Colon (tissue), 2 donors: Measurements from ENCODE around the gene GFPT1.

Source experiments
- FAIRE-seq: peaks from 2 replicates; lab custom pipeline; 2012; peaks lifted over from hg19 to GRCh38; lab: Jason Lieb, UNC
- donor health status: control.
- donor health status: control.

The GFPT1 gene

GRCh38 chr2:69291004-69291650, 95.9 kb downstream of the GFPT1 start:
- no peak for FAIRE-seq

- FAIRE-seq: no peak
Observed at GRCh38 chr2:69288429-69288828, 98.6 kb downstream of the GFPT1 start.

GRCh38 chr2:69287544-69287943, 99.5 kb downstream of the GFPT1 start:
- FAIRE-seq: no peak

DNA sequence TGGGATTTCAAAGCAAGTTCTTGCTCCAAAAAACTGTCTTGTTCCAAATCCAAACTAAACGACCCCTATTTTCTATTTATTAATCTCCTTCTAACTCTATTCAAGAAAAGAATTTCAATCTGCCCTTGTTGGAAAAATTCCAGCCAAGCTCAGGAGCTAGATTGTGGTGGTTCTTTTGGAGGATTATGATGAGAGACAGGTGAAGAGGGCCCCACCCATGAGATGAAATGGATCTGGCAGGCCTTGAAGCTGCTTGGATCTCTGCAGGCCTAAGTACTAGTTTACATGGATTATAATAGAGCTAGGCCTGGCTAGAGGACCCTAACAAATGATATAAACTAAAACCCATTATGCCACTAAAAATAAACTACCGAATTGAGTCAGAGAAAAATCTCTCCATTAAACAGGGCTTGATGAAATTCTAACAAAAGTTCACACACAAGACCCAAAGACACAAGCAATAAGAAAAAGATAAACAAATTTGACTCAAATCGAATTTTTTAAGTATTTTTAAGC, 101.6 kb downstream of the GFPT1 start:
- no peak for FAIRE-seq

DNA sequence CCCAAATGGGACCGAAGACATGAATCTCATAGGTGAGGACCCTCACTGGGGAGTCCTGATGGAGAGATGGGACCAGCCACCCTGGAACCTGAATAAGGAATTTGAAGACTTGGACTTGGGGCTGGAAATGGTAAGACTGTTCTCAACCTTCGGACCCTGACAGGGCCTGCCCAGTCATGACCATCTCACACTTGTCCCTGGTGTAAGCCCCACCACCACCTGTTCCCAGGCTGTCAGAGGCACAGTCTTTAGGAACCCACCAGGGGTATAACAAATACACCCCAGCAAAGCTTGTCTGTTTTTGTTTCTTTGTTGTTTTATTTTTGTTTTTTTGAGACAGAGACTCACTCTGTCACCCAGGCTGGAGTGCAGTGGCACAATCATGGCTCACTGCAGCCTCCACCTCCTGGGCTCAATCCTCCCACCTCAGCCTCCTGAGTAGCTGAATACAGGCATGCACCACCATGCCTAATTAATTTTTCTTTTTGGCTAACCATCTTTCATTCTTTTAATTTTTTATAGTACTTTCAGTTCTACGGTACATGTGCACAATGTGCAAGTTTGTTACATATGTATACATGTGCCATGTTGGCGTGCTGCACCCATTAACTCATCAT, 106.1 kb downstream of the GFPT1 start:
- no peak for FAIRE-seq

DNA sequence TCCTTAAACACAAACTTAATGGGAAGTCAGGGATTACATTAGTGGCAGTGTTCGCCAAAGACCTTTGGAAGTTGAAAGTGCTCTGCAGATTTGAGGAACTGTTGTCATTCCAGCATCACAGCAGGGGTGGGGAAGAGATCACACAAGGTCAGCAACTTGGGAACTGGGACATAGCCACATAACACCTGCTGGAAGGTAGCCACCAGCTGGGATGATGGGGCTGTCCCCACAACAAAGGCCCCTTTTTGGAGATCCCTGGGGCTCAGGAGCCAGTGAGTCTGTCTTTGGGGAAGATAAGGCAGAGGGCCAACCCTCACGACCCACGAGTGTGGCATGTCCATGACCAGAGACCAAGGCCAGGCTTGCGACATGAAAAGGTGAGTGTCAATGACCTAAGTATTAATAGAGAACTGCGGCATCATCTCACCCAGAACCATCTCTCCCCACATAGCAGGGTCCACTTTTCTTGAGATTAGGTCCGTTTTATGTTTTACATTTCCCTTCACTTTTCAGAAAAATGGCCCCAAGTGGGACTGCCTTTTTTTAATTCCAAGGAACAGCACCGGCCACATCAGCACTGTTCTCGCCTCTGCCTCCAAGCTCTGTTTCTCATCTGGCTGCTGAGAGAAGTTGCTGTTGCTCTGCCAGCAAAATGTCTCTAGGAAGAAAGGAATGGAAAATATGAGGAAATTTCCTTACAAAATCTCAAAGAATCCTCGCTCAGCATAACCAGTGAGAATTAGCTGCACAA, 106.9 kb downstream of the GFPT1 start:
- no peak for FAIRE-seq

DNA sequence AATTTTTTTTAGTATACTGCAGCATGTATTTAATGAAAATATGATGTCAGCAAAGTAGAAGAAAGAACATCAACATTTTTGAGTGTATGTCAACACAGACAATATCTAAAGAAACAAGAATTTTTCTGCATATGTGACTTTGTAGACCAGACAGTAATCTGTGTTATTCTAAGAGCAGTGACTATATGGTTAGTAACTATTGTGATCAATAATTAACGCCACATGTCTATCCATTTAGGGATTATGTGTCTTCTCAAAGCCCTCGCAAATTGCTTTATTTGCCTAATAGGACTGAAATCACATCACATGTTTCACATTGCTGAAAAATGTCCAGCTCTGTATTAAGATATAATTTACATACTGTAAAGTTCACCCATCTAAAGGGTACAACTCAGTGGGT, 107.8 kb downstream of the GFPT1 start:
- FAIRE-seq: no peak

DNA sequence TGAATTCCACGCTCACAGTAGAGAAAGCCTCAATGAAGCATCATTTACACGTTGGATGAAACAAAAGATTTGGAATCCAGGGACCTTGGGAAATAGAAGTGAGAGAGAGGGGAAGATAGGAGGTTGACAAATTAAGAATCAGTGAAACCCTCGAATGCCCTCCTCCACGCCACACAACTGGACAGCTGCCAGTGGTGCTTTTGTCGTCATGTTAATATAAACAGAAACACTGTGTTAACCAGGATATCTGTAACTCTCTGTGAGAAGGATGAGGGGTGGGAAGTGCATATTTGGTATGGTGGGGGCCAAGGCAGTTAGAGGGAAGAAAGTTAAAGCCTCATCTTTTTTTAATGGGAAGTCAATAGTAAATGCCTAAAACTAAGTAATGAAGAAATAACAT, 108.7 kb downstream of the GFPT1 start:
- no peak for FAIRE-seq

GRCh38 chr2:69275490-69275889, 111.5 kb downstream of the GFPT1 start:
- no peak for FAIRE-seq

DNA sequence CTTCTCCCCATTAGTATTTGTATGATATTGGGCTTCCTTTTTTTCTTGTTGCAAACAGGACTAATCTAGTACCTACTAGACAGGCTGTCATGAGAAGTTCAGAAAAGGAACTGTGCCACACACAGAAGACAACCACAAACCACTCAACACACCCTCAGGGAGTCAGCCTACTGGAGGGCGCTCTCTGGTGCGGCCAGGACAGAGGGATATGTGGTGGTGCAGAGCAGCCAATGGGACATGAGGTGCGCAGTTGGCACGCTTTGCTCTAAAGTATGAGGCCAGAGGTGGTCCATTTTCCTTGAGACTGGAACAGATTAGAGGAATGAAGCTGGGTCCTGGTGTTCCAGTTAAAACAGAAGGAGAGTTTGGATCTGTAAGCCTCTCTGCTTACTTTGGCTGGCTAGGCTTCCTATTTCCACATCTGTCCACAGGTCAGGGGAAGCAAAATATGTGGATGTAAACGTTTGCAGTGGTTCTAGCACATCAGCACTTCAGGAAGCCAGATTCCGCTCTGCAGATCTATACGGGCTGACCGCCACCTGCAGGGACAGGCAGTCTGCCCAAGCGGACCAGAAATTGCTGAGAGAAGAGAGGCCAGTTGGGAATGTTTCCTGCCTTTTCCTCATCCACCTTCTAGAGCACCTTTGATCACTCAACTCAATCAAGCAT, 114.1 kb downstream of the GFPT1 start:
- no peak for FAIRE-seq

GRCh38 chr2:69271831-69272257, 115.2 kb downstream of the GFPT1 start:
- no peak for FAIRE-seq
